ENCODE data around the gene SAFB.

DNA sequence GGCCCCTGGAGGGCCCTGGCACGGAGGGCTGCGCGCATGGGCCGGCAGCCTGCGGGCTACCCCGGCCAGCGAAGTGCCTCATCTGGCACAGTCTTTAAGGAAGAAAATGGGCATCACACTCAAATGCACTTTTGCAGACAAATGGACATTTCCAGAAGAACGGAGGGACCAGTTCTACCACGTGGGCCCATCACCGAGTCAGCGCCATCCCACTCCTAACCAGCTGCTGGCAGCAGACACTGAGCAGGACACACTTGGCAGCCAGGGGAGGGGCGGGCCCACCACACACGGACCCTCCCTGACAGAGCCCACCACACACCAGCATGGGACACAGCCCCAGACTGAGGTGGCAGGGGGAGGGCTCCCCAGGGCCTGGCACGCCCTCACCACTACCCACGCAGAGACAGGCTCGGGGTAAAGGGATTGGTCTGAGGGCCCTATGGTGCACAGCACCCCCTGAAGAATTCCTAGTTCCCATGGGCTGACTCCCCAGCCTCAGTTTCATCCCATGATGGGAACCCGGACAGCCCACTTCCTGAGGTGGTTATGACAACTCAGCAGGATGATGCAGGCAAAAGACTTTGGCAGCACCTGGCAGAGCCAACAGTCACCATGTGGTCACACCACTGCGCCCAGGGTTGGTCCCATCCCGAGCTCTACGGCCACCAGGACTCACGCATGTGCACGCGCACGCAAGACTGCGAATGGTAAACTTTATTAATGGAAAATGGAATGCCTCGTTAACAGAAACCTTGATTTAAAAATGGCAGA lies 36.4 kb upstream of the SAFB start:
- TF ChIP-seq, protein P1, sequence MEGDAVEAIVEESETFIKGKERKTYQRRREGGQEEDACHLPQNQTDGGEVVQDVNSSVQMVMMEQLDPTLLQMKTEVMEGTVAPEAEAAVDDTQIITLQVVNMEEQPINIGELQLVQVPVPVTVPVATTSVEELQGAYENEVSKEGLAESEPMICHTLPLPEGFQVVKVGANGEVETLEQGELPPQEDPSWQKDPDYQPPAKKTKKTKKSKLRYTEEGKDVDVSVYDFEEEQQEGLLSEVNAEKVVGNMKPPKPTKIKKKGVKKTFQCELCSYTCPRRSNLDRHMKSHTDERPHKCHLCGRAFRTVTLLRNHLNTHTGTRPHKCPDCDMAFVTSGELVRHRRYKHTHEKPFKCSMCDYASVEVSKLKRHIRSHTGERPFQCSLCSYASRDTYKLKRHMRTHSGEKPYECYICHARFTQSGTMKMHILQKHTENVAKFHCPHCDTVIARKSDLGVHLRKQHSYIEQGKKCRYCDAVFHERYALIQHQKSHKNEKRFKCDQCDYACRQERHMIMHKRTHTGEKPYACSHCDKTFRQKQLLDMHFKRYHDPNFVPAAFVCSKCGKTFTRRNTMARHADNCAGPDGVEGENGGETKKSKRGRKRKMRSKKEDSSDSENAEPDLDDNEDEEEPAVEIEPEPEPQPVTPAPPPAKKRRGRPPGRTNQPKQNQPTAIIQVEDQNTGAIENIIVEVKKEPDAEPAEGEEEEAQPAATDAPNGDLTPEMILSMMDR (IDR thresholded peaks at IDR 0.05), result no peak
- no peak for TF ChIP-seq ZFX (IDR thresholded peaks at IDR 0.05; ENCODE audit: borderline replicate concordance)
